ENCODE results near the gene KSR2. TPM values are rescaled to one million over a fixed set of nuclear protein-coding genes. Genes with fewer than 3 reads are reported as not detected.

KSR2 gene
- total and polyA plus RNA-seq, 2 donors from 2014 or later: 0.34 to 2.9 TPM

- no peak for DNase-seq
- TF ChIP-seq CTCF (IDR thresholded peaks at IDR 0.05; ENCODE audit: borderline replicate concordance, extremely low read depth, insufficient read depth): no peak
These were observed 386.5 kb downstream of the KSR2 start for GRCh38 chr12:117582135-117582784.

GRCh38 chr12:117580718-117581062 lies 388.1 kb downstream of the KSR2 start:
- no peak overlapping the region for H3K4me3 ChIP-seq (ENCODE audit: low read length in 3 of 3)
- TF ChIP-seq CTCF (IDR thresholded peaks at IDR 0.05; ENCODE audit: borderline replicate concordance, extremely low read depth, insufficient read depth): no peak
- H3K27me3 ChIP-seq (ENCODE audit: control insufficient read depth, insufficient read depth, low read length): peaks cover 5% of the 10 kb centered on the region
- FAIRE-seq (no peak), DNase-seq (peak in 3 of 5 donors; percentile 9 to 67 (median 65))
- no peaks in the 10 kb centered on the region for H3K9me3 ChIP-seq (ENCODE audit: control insufficient read depth in 2 of 3, insufficient read depth in 1 of 3, low read length in 3 of 3)
- H3K27ac ChIP-seq (ENCODE audit: low read depth in 2 of 2, low read length in 2 of 2): no peak overlapping the region
- no peak overlapping the region for H3K9ac ChIP-seq (ENCODE audit: low read length in 3 of 3)
- intact Hi-C loops (cut with DNase I): no loop called here
- no peaks in the 10 kb centered on the region for H3K36me3 ChIP-seq (ENCODE audit: control insufficient read depth in 2 of 3, insufficient read depth in 3 of 3, low read length in 3 of 3)
- H3K4me1 ChIP-seq (ENCODE audit: control insufficient read depth in 2 of 3, insufficient read depth in 2 of 3, low read depth in 1 of 3, low read length in 3 of 3): no peaks in the 10 kb centered on the region

More at GRCh38 chr12:117582135-117582784, 386.5 kb downstream of the KSR2 start:
- no peak overlapping the region for H3K9ac ChIP-seq (ENCODE audit: low read length in 3 of 3)
- intact Hi-C loops (cut with DNase I): no loop called here
- no peaks in the 10 kb centered on the region for H3K4me1 ChIP-seq (ENCODE audit: control insufficient read depth in 2 of 3, insufficient read depth in 2 of 3, low read depth in 1 of 3, low read length in 3 of 3)
- peaks cover 7% of the 10 kb centered on the region for H3K27me3 ChIP-seq (ENCODE audit: control insufficient read depth, insufficient read depth, low read length)
- no peak overlapping the region for H3K4me3 ChIP-seq (ENCODE audit: low read length in 3 of 3)
- FAIRE-seq: no peak
- H3K36me3 ChIP-seq (ENCODE audit: control insufficient read depth in 2 of 3, insufficient read depth in 3 of 3, low read length in 3 of 3): no peaks in the 10 kb centered on the region
- no peaks in the 10 kb centered on the region for H3K9me3 ChIP-seq (ENCODE audit: control insufficient read depth in 2 of 3, insufficient read depth in 1 of 3, low read length in 3 of 3)
- no peak overlapping the region for H3K27ac ChIP-seq (ENCODE audit: low read depth in 2 of 2, low read length in 2 of 2)

- DNase-seq (no peak), FAIRE-seq (no peak)
- Histone ChIP-seq H3K9me3 (ENCODE audit: control insufficient read depth in 2 of 3, insufficient read depth in 1 of 3, low read length in 3 of 3) (no peaks in the 10 kb centered on the region), H3K27ac (ENCODE audit: low read depth in 2 of 2, low read length in 2 of 2) (no peak overlapping the region), H3K36me3 (ENCODE audit: control insufficient read depth in 2 of 3, insufficient read depth in 3 of 3, low read length in 3 of 3) (no peaks in the 10 kb centered on the region), H3K27me3 (ENCODE audit: control insufficient read depth, insufficient read depth, low read length) (peaks cover 3% of the 10 kb centered on the region), H3K4me3 (ENCODE audit: low read length in 3 of 3) (no peak overlapping the region), H3K4me1 (ENCODE audit: control insufficient read depth in 2 of 3, insufficient read depth in 2 of 3, low read depth in 1 of 3, low read length in 3 of 3) (no peaks in the 10 kb centered on the region), H3K9ac (ENCODE audit: low read length in 3 of 3) (no peak overlapping the region)
- intact Hi-C loops (cut with DNase I): no loop called here
- no peak for TF ChIP-seq CTCF (IDR thresholded peaks at IDR 0.05; ENCODE audit: borderline replicate concordance, extremely low read depth, insufficient read depth)
These were observed 388.6 kb downstream of the KSR2 start for GRCh38 chr12:117580015-117580717.
